Measurements from ENCODE around the gene TSC2. TPM values are rescaled to one million over a fixed set of nuclear protein-coding genes. Genes with fewer than 3 reads are reported as not detected.

Gene TSC2
- total RNA-seq, 2 donors from 2014 or later, result 73.9 to 152 TPM

DNA sequence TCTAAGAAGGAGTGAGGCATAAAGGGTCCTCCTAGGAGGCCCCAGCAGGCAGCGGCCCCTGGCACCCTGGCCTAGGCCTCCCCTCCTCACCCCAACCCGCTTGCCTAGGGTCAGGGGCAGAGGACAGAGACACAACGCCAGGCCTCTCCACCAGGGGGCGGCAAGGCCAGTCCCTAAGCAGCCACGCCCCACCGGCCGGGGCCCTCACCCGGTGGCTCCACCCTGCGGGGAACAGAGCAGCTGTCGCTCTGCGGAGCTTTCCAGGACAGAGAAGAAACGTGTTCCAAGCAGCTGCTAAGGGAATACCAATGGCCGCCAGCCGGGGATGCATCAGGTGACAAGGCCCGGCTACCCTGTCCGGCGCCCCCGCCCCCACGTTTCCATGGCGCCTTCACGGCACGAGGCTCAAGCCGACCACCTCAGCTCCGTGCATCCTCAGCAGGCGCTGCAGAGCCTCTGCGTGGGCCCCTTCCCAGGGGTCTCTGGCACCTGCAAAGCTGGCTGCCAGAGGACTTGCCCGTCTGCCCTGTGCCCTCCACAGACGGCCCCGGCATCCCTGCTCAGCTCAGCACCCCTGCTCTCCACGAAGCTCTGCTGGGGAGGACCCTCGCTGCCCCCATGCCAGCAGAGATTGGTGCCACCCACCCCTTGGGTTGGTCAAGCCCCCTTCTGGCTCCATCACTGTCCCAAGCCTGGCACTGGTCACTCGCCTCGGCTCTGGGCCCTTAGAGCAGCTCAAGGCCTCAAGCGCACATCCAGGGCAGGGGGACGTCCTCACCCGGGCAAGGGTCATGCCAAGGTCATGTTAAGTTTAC is 43.8 kb upstream of the TSC2 start:
- intact Hi-C loops (cut with DNase I), result no loop called here
- Histone ChIP-seq H3K4me1 (peaks cover 58% of the 10 kb centered on the region), H3K9me3 (no peaks in the 10 kb centered on the region), H3K27ac (peak overlapping the region; percentile 61 to 83 (median 75)), H3K36me3 (replicated peaks in 1 of 2; ENCODE audit: insufficient read depth in 1 of 2, low read depth in 2 of 2) (peaks cover 26% of the 10 kb centered on the region in 2 donors), H3K4me3 (no peak overlapping the region), H3K27me3 (no peaks in the 10 kb centered on the region)
- ATAC-seq (peak; percentile 89), DNase-seq (peak; percentile 96 to 98 (median 97))
- TF ChIP-seq, protein P1, sequence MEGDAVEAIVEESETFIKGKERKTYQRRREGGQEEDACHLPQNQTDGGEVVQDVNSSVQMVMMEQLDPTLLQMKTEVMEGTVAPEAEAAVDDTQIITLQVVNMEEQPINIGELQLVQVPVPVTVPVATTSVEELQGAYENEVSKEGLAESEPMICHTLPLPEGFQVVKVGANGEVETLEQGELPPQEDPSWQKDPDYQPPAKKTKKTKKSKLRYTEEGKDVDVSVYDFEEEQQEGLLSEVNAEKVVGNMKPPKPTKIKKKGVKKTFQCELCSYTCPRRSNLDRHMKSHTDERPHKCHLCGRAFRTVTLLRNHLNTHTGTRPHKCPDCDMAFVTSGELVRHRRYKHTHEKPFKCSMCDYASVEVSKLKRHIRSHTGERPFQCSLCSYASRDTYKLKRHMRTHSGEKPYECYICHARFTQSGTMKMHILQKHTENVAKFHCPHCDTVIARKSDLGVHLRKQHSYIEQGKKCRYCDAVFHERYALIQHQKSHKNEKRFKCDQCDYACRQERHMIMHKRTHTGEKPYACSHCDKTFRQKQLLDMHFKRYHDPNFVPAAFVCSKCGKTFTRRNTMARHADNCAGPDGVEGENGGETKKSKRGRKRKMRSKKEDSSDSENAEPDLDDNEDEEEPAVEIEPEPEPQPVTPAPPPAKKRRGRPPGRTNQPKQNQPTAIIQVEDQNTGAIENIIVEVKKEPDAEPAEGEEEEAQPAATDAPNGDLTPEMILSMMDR (IDR thresholded peaks at IDR 0.05), result peak; percentile 89 to 98 (median 95)
- TF ChIP-seq POLR2A (IDR thresholded peaks at IDR 0.05), result no peak
- 18 to 46% methylated on average over 12 to 34 of the region's 36 CpGs for WGBS, 2 donors

DNA sequence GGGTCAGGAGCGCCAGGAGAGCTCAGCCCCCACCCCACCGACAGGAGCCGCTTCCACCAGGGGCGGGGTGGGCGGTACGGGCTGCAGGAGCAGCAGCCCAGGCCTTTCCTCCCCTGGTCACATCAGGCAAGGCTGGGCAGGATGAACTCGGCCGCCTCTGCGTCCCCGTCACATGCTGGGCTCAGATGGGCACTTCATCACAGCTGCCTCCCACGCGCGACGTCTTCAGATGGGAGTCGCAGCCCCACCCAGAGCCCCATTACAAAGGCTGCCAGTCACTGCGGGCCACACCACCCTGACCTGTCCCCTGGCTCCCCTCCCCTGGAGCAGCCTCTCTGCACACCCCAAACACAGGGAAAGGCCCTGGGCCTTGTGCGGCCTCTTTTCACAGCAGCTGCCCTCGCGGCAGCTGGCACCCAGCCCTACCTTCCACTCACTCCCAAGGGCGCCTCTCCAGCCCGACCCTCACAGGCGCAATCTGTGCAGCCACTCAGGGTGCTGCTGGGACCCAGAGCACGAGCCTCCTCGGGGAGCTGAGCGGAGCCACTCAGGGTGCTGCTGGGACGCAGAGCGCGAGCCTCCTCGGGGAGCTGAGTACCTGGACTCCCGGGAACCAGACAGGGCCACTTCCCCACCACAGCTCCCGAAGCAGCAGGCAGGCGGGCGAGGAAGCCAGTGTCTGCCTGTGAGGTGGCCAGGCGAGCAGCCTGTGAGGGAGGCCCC is 42.8 kb upstream of the TSC2 start:
- Histone ChIP-seq H3K36me3 (replicated peaks in 1 of 2; ENCODE audit: insufficient read depth in 1 of 2, low read depth in 2 of 2) (peaks cover 17% of the 10 kb centered on the region in 2 donors), H3K27ac (peak overlapping the region in 3 of 4 donors; percentile 61 to 83 (median 72)), H3K4me3 (no peak overlapping the region), H3K27me3 (no peaks in the 10 kb centered on the region), H3K9me3 (no peaks in the 10 kb centered on the region), H3K4me1 (peaks cover 58% of the 10 kb centered on the region)
- DNase-seq, result peak in 2 of 4 donors; percentile 12 to 46
- 60 to 83% methylated on average over 1 to 21 of the region's 34 CpGs for WGBS, 2 donors
- intact Hi-C loops (cut with DNase I), result no loop called here
- ATAC-seq, result no peak
- TF ChIP-seq POLR2A (IDR thresholded peaks at IDR 0.05), result no peak
- TF ChIP-seq, protein P1 (IDR thresholded peaks at IDR 0.05), result no peak

DNA sequence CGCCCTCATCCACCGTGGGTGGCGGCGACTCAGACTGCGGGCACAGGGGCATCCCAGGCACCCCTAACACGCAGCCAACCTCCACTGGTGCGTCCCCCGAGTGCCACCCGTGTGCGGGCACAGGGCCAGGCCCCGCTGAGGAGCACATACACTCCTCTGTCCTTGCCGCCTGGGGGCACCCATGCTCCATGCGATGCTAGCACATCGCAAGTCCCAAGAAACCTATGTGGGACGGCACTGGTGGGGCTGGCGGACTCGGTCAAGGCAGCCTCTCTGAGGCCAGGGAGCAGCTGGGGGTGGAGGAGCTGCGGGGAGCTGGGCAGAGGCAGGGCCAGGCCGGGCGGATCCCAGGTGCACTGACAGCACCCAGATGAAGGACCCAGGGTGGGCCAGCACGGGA is 42.1 kb upstream of the TSC2 start:
- H3K27ac ChIP-seq, result peak overlapping the region in 3 of 4 donors; percentile 61 to 83 (median 72)
- no peaks in the 10 kb centered on the region for H3K9me3 ChIP-seq
- ATAC-seq, result no peak
- TF ChIP-seq, protein P1 (IDR thresholded peaks at IDR 0.05), result peak in 5 of 7 experiments; percentile 7 to 44 (median 32)
- TF ChIP-seq POLR2A (IDR thresholded peaks at IDR 0.05), result no peak
- H3K4me3 ChIP-seq, result no peak overlapping the region
- 44 to 57% methylated on average over 3 to 20 of the region's 21 CpGs for WGBS, 2 donors
- peaks cover 13 to 14% of the 10 kb centered on the region in 2 donors for H3K36me3 ChIP-seq (replicated peaks in 1 of 2; ENCODE audit: insufficient read depth in 1 of 2, low read depth in 2 of 2)
- no peaks in the 10 kb centered on the region for H3K27me3 ChIP-seq
- intact Hi-C loops (cut with DNase I), result no loop called here
- DNase-seq, result peak in 2 of 4 donors; percentile 55 to 67
- peaks cover 64% of the 10 kb centered on the region for H3K4me1 ChIP-seq

DNA sequence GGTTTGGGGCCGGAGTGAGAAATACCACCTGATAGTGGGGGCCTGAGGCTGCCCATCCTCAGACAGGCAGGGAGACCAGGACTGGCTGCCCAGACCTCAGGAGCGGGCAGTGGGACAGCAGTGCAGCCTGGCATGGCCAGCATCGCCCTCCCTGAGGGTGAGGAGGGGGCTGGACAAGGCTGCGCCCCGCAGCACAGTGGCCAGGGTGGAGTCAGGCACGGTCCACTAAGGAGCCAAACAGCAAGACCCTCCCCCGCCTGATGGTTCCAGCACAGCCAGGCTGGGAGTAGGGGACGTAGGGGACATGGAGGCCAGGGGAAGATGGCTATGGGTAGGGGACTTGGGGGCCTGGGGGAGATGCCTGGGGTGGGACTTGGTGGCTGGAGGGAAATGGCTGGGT is 41.5 kb upstream of the TSC2 start:
- ATAC-seq (no peak), DNase-seq (peak in 1 of 4 donors; percentile 14)
- H3K4me1 ChIP-seq, result peaks cover 66% of the 10 kb centered on the region
- intact Hi-C loops (cut with DNase I), result no loop called here
- H3K27me3 ChIP-seq, result no peaks in the 10 kb centered on the region
- peaks cover 10 to 11% of the 10 kb centered on the region in 2 donors for H3K36me3 ChIP-seq (replicated peaks in 1 of 2; ENCODE audit: insufficient read depth in 1 of 2, low read depth in 2 of 2)
- no peak for TF ChIP-seq POLR2A (IDR thresholded peaks at IDR 0.05)
- TF ChIP-seq, protein P1 (IDR thresholded peaks at IDR 0.05), result no peak
- WGBS, 2 donors, result 84 to 88% methylated on average over 5 to 8 of the region's 8 CpGs
- H3K4me3 ChIP-seq, result no peak overlapping the region
- peak overlapping the region in 3 of 4 donors; percentile 17 to 89 (median 61) for H3K27ac ChIP-seq
- H3K9me3 ChIP-seq, result no peaks in the 10 kb centered on the region
